Mesendoderm (in vitro differentiated cells): ENCODE measurements around the gene KCTD21.

ENCODE experiments used
- DNase-seq: peaks from one replicate; pipeline ENCODE4 v3.0.0; 2013
- H2AK5ac ChIP-seq: 2 replicates; pipeline ENCODE4 v1.6.1; 2013; ENCODE audit warnings: low read length, inconsistent platforms
- H2BK120ac ChIP-seq: 2 replicates; pipeline ENCODE4 v1.6.1; 2013; ENCODE audit warnings: low read depth, mild to moderate bottlenecking, low read length, moderate library complexity, mixed read lengths
- H2BK15ac ChIP-seq: replicated peaks from 2 replicates; pipeline ENCODE4 v1.6.1; 2013; ENCODE audit warnings: low read depth, mild to moderate bottlenecking, moderate library complexity
- H2BK5ac ChIP-seq: 2 replicates; pipeline ENCODE4 v1.6.1; 2013; ENCODE audit warnings: low read length, inconsistent platforms
- H3K18ac ChIP-seq: 2 replicates; pipeline ENCODE4 v1.6.1; 2013; ENCODE audit warnings: mild to moderate bottlenecking, low read length, mixed read lengths
- H3K23ac ChIP-seq: one replicate; pipeline ENCODE4 v1.6.1; 2013; ENCODE audit warnings: low read length
- H3K27ac ChIP-seq: 2 replicates; pipeline ENCODE4 v1.5.1; 2013; ENCODE audit warnings: low read depth, mild to moderate bottlenecking, inconsistent platforms, low read length, moderate library complexity
- H3K27me3 ChIP-seq: 2 replicates; pipeline ENCODE4 v1.6.1; 2013; ENCODE audit warnings: low read length, control low read depth, mild to moderate bottlenecking, inconsistent platforms; ENCODE audit not compliant: insufficient read depth, poor library complexity
- H3K36me3 ChIP-seq: 2 replicates; pipeline ENCODE4 v1.6.1; 2013; ENCODE audit warnings: low read length, inconsistent platforms; ENCODE audit not compliant: control insufficient read depth, insufficient read depth
- H3K4ac ChIP-seq: one replicate; pipeline ENCODE4 v1.6.1; 2013; ENCODE audit warnings: low read depth, mild to moderate bottlenecking, low read length, moderate library complexity
- H3K4me1 ChIP-seq: 2 replicates; pipeline ENCODE4 v1.6.1; 2013; ENCODE audit warnings: low read depth, low read length, inconsistent platforms; ENCODE audit not compliant: control insufficient read depth
- H3K4me2 ChIP-seq: 2 replicates; pipeline ENCODE4 v1.6.1; 2013; ENCODE audit warnings: low read length
- H3K4me3 ChIP-seq: 2 replicates; pipeline ENCODE4 v1.5.1; 2013; ENCODE audit warnings: mild to moderate bottlenecking, low read length
- H3K56ac ChIP-seq: one replicate; pipeline ENCODE4 v1.6.1; 2013; ENCODE audit warnings: low read length
- H3K79me1 ChIP-seq: 2 replicates; pipeline ENCODE4 v1.6.1; 2013; ENCODE audit warnings: low read length, inconsistent platforms
- H3K79me2 ChIP-seq: 2 replicates; pipeline ENCODE4 v1.6.1; 2013; ENCODE audit warnings: mild to moderate bottlenecking, low read length; ENCODE audit not compliant: control insufficient read depth, insufficient read depth
- H3K9ac ChIP-seq: 2 replicates; pipeline ENCODE4 v1.6.1; 2013; ENCODE audit warnings: low read length, inconsistent platforms
- H4K5ac ChIP-seq: one replicate; pipeline ENCODE4 v1.6.1; 2013; ENCODE audit warnings: low read length
- H4K8ac ChIP-seq: one replicate; pipeline ENCODE4 v1.6.1; 2013; ENCODE audit warnings: low read depth, mild to moderate bottlenecking, control low read depth, low read length, moderate library complexity
- WGBS: extraction: QIAGEN DNeasy Blood & Tissue Kit; methylation state at CpG from one replicate; pipeline ENCODE4 v1.1.7; 2013; ENCODE audit warnings: low lambda C conversion rate, missing lambda C conversion rate; ENCODE audit not compliant: insufficient coverage; ENCODE audit errors: extremely low coverage; 5-methylcytosine and 5-hydroxymethylcytosine counted together

Gene KCTD21

DNA sequence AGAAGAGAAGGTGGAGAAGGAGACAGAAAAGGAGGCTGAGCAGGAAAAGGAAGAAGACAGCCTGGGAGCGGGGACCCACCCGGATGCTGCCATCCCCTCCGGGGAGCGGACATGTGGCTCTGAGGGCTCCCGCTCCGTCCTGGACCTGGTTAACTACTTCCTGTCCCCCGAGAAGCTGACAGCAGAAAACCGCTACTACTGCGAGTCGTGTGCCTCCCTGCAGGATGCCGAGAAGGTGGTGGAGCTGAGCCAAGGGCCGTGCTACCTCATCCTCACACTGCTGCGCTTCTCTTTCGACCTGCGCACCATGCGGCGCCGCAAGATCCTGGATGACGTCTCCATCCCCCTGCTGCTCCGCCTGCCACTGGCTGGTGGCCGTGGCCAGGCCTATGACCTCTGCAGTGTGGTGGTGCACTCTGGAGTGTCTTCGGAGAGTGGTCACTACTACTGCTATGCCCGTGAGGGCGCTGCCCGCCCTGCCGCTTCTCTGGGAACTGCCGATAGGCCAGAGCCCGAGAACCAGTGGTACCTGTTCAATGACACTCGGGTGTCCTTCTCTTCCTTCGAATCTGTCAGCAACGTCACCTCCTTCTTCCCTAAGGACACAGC lies 21.7 kb upstream of the KCTD21 start:
- Histone ChIP-seq H4K8ac (no peak overlapping the region), H2BK15ac (no peak overlapping the region), H3K56ac (no peak overlapping the region), H2BK120ac (no peak overlapping the region), H3K4me2 (no peak overlapping the region), H3K4ac (no peak overlapping the region), H3K79me1 (no peaks in the 10 kb centered on the region), H3K4me3 (no peak overlapping the region), H2AK5ac (no peak overlapping the region), H3K18ac (no peak overlapping the region), H3K23ac (no peak overlapping the region), H3K27me3 (no peaks in the 10 kb centered on the region), H3K79me2 (no peaks in the 10 kb centered on the region), H3K36me3 (no peaks in the 10 kb centered on the region), H3K4me1 (peaks cover 1% of the 10 kb centered on the region), H2BK5ac (no peak overlapping the region), H4K5ac (no peak overlapping the region), H3K27ac (no peak overlapping the region), H3K9ac (no peak overlapping the region)
- whole genome bisulfite sequencing = no CpG with 5 or more reads among the region's 31 CpGs
- DNase-seq = no peak

DNA sequence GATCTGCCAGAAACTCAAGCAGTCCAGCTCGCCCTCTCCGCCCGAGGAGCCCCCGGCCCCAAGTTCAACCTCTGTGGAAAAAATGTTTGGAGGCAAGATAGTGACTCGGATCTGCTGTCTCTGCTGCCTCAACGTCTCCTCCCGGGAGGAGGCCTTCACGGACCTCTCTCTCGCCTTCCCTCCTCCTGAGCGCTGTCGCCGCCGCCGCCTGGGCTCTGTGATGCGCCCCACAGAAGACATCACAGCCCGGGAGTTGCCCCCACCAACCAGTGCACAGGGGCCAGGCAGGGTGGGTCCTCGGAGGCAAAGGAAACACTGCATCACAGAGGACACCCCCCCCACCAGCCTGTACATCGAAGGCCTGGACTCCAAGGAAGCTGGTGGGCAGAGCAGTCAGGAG lies 21.1 kb upstream of the KCTD21 start:
- Histone ChIP-seq H3K36me3 (no peaks in the 10 kb centered on the region), H3K79me1 (no peaks in the 10 kb centered on the region), H3K18ac (no peak overlapping the region), H3K4me2 (no peak overlapping the region), H3K9ac (no peak overlapping the region), H3K56ac (no peak overlapping the region), H2BK120ac (no peak overlapping the region), H3K27me3 (no peaks in the 10 kb centered on the region), H3K27ac (no peak overlapping the region), H2AK5ac (no peak overlapping the region), H2BK5ac (no peak overlapping the region), H3K23ac (no peak overlapping the region), H3K4me1 (peaks cover 1% of the 10 kb centered on the region), H4K5ac (no peak overlapping the region), H4K8ac (no peak overlapping the region), H3K79me2 (no peaks in the 10 kb centered on the region), H3K4me3 (no peak overlapping the region), H2BK15ac (no peak overlapping the region), H3K4ac (no peak overlapping the region)
- no CpG with 5 or more reads among the region's 18 CpGs for WGBS
- no peak for DNase-seq

- H3K36me3 ChIP-seq = no peaks in the 10 kb centered on the region
- H2AK5ac ChIP-seq = no peak overlapping the region
- no peak overlapping the region for H3K27ac ChIP-seq
- H3K27me3 ChIP-seq = no peaks in the 10 kb centered on the region
- no peak overlapping the region for H3K4ac ChIP-seq
- no peak overlapping the region for H3K23ac ChIP-seq
- no peak overlapping the region for H2BK5ac ChIP-seq
- DNase-seq = no peak
- peaks cover 1% of the 10 kb centered on the region for H3K4me1 ChIP-seq
- WGBS = no CpG with 5 or more reads among the region's 16 CpGs
- no peak overlapping the region for H3K9ac ChIP-seq
- H3K79me2 ChIP-seq = no peaks in the 10 kb centered on the region
- no peaks in the 10 kb centered on the region for H3K79me1 ChIP-seq
- no peak overlapping the region for H3K18ac ChIP-seq
- H4K8ac ChIP-seq = no peak overlapping the region
- no peak overlapping the region for H2BK15ac ChIP-seq
- no peak overlapping the region for H4K5ac ChIP-seq
- no peak overlapping the region for H2BK120ac ChIP-seq
- H3K4me2 ChIP-seq = no peak overlapping the region
- no peak overlapping the region for H3K4me3 ChIP-seq
- H3K56ac ChIP-seq = no peak overlapping the region
Observed at GRCh38 chr11:78208257-78209165, 20.1 kb upstream of the KCTD21 start.

GRCh38 chr11:78207532-78208256 lies 19.3 kb upstream of the KCTD21 start:
- DNase-seq = peak; percentile 70
- Histone ChIP-seq H3K9ac (no peak overlapping the region), H3K27ac (no peak overlapping the region), H3K4me3 (no peak overlapping the region), H3K27me3 (no peaks in the 10 kb centered on the region), H4K5ac (no peak overlapping the region), H3K56ac (no peak overlapping the region), H2BK5ac (no peak overlapping the region), H2BK120ac (no peak overlapping the region), H3K4me1 (peaks cover 1% of the 10 kb centered on the region), H4K8ac (no peak overlapping the region), H3K18ac (no peak overlapping the region), H2AK5ac (no peak overlapping the region), H3K79me1 (no peaks in the 10 kb centered on the region), H3K23ac (no peak overlapping the region), H3K36me3 (no peaks in the 10 kb centered on the region), H3K79me2 (no peaks in the 10 kb centered on the region), H3K4me2 (no peak overlapping the region), H2BK15ac (no peak overlapping the region), H3K4ac (no peak overlapping the region)
- WGBS = no CpG with 5 or more reads among the region's 11 CpGs

- whole genome bisulfite sequencing = no CpG with 5 or more reads among the region's 7 CpGs
- Histone ChIP-seq H4K5ac (no peak overlapping the region), H3K36me3 (no peaks in the 10 kb centered on the region)
Observed at GRCh38 chr11:78205691-78206090, 17.3 kb upstream of the KCTD21 start.

More at GRCh38 chr11:78205691-78206090, 17.3 kb upstream of the KCTD21 start:
- no peaks in the 10 kb centered on the region for H3K79me2 ChIP-seq
- no peak overlapping the region for H2AK5ac ChIP-seq
- H3K27ac ChIP-seq = no peak overlapping the region
- H3K4me1 ChIP-seq = peaks cover 1% of the 10 kb centered on the region
- no peak overlapping the region for H2BK15ac ChIP-seq
- no peak overlapping the region for H2BK120ac ChIP-seq
- H3K9ac ChIP-seq = no peak overlapping the region
- no peak overlapping the region for H4K8ac ChIP-seq
- no peak overlapping the region for H2BK5ac ChIP-seq
- no peaks in the 10 kb centered on the region for H3K79me1 ChIP-seq
- DNase-seq = no peak
- H3K27me3 ChIP-seq = no peaks in the 10 kb centered on the region
- no peak overlapping the region for H3K4me3 ChIP-seq
- H3K56ac ChIP-seq = no peak overlapping the region
- H3K18ac ChIP-seq = no peak overlapping the region
- no peak overlapping the region for H3K4ac ChIP-seq
- H3K4me2 ChIP-seq = no peak overlapping the region
- H3K23ac ChIP-seq = no peak overlapping the region
